Loucy (cell line): ENCODE measurements around the gene ADAM11.

Experiments
- CTCF ChIP-seq: fragments of 200-600 bp; sonication (generic); conservative IDR thresholded peaks from 2 replicates; pipeline ENCODE4 v1.5.1; 2014; ENCODE audit warnings: mild to moderate bottlenecking, antibody characterized with exemption, low read length
- EZH2phosphoT487 ChIP-seq: fragments of 200-600 bp; IDR thresholded peaks from 2 replicates; pipeline ENCODE4 v1.6.1; 2018; ENCODE audit warnings: antibody characterized with exemption, mild to moderate bottlenecking, moderate library complexity, borderline replicate concordance

GRCh38 chr17:44787271-44787940 lies 28.6 kb downstream of the ADAM11 start:
- no peak for TF ChIP-seq CTCF
- no peak for TF ChIP-seq EZH2phosphoT487
